ENCODE measurements around the gene XKR7. TPM values are rescaled to one million over a fixed set of nuclear protein-coding genes. Genes with fewer than 3 reads are reported as not detected.

The XKR7 gene
- polyA plus RNA-seq, 1 donor from 2014 or later: 9.6 TPM

DNA sequence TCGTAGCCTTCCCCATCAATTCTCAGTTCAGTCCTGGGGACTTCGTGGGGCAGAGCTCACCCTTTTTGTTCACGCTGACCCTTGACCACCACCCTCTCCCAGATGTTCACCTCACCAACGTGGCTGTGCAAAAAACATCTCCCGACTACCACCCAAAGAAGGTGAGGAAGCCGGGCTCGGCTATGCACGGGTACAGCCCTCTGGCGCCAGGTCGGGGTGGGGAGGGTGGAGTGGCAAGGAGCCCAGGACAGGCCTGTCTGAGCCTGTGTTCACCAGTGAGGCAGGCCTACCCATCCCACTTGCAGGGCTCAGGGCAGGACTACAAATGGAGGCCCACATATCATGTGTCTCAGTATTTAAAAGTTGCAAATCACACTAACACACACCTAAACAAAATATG, 34.3 kb upstream of the XKR7 start:
- Histone ChIP-seq H3K4me2 (ENCODE audit: low read length) (no peak overlapping the region), H3K79me2 (replicated peaks; ENCODE audit: insufficient read depth, low read length) (no peaks in the 10 kb centered on the region), H3K4me3 (ENCODE audit: low read length) (no peak overlapping the region), H3F3A (ENCODE audit: insufficient read depth, low read length, poor library complexity, severe bottlenecking) (no peaks in the 10 kb centered on the region), H3K36me3 (ENCODE audit: insufficient read depth, low read length) (no peaks in the 10 kb centered on the region), H3K9me2 (ENCODE audit: insufficient read depth, low read length) (no peaks in the 10 kb centered on the region), H3K27me3 (ENCODE audit: insufficient read depth, low read depth, low read length) (no peaks in the 10 kb centered on the region), H3K9ac (ENCODE audit: low read length) (no peak overlapping the region), H4K20me1 (ENCODE audit: insufficient read depth) (no peaks in the 10 kb centered on the region), H3K27ac (ENCODE audit: low read length) (no peak overlapping the region), H3K9me3 (ENCODE audit: low read length) (no peaks in the 10 kb centered on the region), H2AFZ (ENCODE audit: low read depth, low read length) (no peak overlapping the region)
- TF ChIP-seq, protein P1, sequence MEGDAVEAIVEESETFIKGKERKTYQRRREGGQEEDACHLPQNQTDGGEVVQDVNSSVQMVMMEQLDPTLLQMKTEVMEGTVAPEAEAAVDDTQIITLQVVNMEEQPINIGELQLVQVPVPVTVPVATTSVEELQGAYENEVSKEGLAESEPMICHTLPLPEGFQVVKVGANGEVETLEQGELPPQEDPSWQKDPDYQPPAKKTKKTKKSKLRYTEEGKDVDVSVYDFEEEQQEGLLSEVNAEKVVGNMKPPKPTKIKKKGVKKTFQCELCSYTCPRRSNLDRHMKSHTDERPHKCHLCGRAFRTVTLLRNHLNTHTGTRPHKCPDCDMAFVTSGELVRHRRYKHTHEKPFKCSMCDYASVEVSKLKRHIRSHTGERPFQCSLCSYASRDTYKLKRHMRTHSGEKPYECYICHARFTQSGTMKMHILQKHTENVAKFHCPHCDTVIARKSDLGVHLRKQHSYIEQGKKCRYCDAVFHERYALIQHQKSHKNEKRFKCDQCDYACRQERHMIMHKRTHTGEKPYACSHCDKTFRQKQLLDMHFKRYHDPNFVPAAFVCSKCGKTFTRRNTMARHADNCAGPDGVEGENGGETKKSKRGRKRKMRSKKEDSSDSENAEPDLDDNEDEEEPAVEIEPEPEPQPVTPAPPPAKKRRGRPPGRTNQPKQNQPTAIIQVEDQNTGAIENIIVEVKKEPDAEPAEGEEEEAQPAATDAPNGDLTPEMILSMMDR (IDR thresholded peaks at IDR 0.05; ENCODE audit: poor library complexity, severe bottlenecking): no peak
- TF ChIP-seq MXI1 (conservative IDR thresholded peaks at IDR 0.05; ENCODE audit: poor library complexity, severe bottlenecking) (no peak), TAF1 (IDR thresholded peaks at IDR 0.05; ENCODE audit: low read depth) (no peak), POLR2AphosphoS5 (IDR thresholded peaks at IDR 0.05) (no peak), SMC3 (conservative IDR thresholded peaks at IDR 0.05; ENCODE audit: poor library complexity) (no peak), EZH2 (IDR thresholded peaks at IDR 0.05; ENCODE audit: borderline replicate concordance, insufficient read depth, low read length, poor library complexity, severe bottlenecking) (no peak), EP300 (conservative IDR thresholded peaks at IDR 0.05; ENCODE audit: poor library complexity, severe bottlenecking) (no peak)

DNA sequence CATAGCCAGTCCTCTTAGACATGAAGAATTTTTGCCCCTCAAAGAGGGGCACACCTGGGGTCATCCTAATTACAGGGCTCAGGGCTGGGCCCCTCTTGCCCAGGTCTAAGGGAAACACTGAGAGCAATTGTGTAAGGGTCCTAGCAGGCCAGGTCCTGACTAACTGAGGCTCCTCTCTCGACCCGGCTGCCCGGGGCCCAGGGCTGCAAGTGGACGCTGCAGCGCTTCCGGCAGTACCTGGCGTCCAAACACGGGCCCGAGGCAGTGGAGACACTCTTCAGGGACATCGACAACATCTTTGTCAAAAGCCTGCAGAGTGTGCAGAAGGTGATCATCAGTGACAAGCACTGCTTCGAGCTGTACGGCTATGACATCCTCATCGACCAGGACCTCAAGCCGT, 33.5 kb upstream of the XKR7 start:
- Histone ChIP-seq H3K4me3 (ENCODE audit: low read length) (no peak overlapping the region), H4K20me1 (ENCODE audit: insufficient read depth) (no peaks in the 10 kb centered on the region), H3K36me3 (ENCODE audit: insufficient read depth, low read length) (no peaks in the 10 kb centered on the region), H3K4me2 (ENCODE audit: low read length) (no peak overlapping the region), H3K9me3 (ENCODE audit: low read length) (no peaks in the 10 kb centered on the region), H3K9ac (ENCODE audit: low read length) (no peak overlapping the region), H2AFZ (ENCODE audit: low read depth, low read length) (no peak overlapping the region), H3K9me2 (ENCODE audit: insufficient read depth, low read length) (no peaks in the 10 kb centered on the region), H3F3A (ENCODE audit: insufficient read depth, low read length, poor library complexity, severe bottlenecking) (no peaks in the 10 kb centered on the region), H3K79me2 (replicated peaks; ENCODE audit: insufficient read depth, low read length) (no peaks in the 10 kb centered on the region), H3K27ac (ENCODE audit: low read length) (no peak overlapping the region), H3K27me3 (ENCODE audit: insufficient read depth, low read depth, low read length) (no peaks in the 10 kb centered on the region)
- TF ChIP-seq MXI1 (conservative IDR thresholded peaks at IDR 0.05; ENCODE audit: poor library complexity, severe bottlenecking): no peak
- no peak for TF ChIP-seq SMC3 (conservative IDR thresholded peaks at IDR 0.05; ENCODE audit: poor library complexity)
- TF ChIP-seq, protein P1 (IDR thresholded peaks at IDR 0.05; ENCODE audit: poor library complexity, severe bottlenecking): no peak
- TF ChIP-seq, protein P2, sequence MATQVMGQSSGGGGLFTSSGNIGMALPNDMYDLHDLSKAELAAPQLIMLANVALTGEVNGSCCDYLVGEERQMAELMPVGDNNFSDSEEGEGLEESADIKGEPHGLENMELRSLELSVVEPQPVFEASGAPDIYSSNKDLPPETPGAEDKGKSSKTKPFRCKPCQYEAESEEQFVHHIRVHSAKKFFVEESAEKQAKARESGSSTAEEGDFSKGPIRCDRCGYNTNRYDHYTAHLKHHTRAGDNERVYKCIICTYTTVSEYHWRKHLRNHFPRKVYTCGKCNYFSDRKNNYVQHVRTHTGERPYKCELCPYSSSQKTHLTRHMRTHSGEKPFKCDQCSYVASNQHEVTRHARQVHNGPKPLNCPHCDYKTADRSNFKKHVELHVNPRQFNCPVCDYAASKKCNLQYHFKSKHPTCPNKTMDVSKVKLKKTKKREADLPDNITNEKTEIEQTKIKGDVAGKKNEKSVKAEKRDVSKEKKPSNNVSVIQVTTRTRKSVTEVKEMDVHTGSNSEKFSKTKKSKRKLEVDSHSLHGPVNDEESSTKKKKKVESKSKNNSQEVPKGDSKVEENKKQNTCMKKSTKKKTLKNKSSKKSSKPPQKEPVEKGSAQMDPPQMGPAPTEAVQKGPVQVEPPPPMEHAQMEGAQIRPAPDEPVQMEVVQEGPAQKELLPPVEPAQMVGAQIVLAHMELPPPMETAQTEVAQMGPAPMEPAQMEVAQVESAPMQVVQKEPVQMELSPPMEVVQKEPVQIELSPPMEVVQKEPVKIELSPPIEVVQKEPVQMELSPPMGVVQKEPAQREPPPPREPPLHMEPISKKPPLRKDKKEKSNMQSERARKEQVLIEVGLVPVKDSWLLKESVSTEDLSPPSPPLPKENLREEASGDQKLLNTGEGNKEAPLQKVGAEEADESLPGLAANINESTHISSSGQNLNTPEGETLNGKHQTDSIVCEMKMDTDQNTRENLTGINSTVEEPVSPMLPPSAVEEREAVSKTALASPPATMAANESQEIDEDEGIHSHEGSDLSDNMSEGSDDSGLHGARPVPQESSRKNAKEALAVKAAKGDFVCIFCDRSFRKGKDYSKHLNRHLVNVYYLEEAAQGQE (IDR thresholded peaks at IDR 0.05; ENCODE audit: borderline replicate concordance): no peak
- TF ChIP-seq TAF1 (IDR thresholded peaks at IDR 0.05; ENCODE audit: low read depth): no peak
- TF ChIP-seq EP300 (conservative IDR thresholded peaks at IDR 0.05; ENCODE audit: poor library complexity, severe bottlenecking): no peak
- no peak for TF ChIP-seq EZH2 (IDR thresholded peaks at IDR 0.05; ENCODE audit: borderline replicate concordance, insufficient read depth, low read length, poor library complexity, severe bottlenecking)
- TF ChIP-seq RAD21 (conservative IDR thresholded peaks at IDR 0.05): no peak
- TF ChIP-seq POLR2AphosphoS5 (IDR thresholded peaks at IDR 0.05): no peak
